HG03571 (cell line): ENCODE measurements around the gene TNNI3K.

Experiments
- ATAC-seq: cut with Tn5 transposase; IDR thresholded peaks from one replicate; pipeline ENCODE4 v1.9.1; 2021; ENCODE audit not compliant: unreplicated experiment

The TNNI3K gene

DNA sequence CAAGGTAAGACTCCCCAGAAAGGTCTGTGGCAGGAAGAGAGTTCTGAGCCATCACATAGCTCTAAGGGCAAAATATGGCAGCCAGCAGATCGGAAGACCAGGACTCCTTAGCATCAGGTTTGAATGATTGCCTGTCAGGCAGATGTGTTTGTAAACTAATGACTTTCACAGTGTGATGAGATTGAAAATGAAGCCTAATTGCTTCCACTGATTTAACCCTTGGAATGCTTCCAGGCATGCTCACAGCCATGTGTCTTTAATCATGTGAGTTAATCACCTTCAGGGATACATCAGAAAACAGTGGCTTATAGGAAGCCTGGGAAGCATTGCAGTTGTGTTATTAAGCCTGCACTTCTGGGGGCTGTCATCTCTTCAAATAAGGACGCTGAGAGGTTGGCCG, 194.4 kb downstream of the TNNI3K start:
- no peak for ATAC-seq

DNA sequence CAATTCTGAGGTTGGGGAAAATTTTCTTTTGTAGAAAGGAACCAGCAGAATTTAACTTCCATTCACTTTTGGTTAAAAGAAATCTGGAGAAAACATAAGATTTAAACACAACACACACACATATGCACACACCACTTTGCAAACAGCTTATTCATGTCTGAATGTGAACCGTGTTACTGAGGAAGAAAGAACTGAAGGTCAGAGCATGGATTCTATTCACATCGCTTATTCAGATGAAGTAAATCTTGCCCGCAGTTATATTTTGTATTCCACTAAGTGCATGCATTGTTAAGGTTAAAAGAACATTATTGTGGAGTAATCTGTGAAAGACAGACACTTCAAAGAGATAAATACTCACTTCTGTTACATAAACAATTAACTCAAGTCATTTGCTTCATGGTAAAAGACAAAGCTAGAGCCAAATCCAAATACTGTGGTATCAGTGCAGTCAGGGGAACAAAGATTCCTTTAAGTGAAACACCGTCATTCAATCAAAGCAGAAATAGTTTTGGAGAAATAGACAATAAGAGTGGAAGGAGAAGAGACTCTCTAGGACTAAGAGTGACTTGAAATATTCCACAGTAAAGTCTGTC, 195.3 kb downstream of the TNNI3K start:
- ATAC-seq = no peak

DNA sequence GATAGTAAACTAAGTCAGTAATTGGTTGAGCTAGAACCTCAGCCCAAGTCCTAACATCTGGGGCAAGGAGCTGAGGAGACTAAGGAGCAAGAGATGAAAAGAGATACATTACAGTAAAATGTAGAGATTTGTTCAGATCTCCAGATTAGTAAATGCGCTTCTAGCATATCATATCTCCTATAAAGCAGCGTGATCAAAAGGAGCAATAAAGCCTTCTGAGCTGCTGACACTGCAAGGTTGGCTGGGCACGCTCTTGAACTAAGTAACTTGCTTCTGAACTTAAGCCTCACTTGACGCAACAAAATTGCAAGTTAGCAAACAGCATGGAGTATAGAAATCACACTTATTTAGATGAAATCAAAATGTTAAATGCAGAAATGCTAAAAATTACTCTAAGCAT, 196.3 kb downstream of the TNNI3K start:
- no peak for ATAC-seq

DNA sequence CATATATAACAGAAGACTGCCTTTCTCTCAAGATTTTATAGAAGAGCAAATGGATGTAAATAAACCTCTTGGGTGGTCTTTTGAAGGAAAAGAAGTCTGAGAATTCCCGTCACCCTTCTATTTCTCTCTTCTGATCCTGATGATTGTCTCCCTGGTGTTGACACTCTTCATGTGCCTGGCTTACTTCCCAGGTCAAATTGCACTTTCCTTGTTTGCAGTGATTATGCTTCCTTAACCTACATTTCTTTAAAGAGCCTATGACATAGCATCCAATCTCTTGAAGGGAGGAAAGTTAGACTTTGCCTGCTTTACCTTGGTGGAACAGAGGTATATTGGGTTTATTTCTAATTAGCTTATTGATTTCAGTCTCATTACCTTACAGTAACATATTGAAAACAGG, 197.1 kb downstream of the TNNI3K start:
- ATAC-seq = no peak

DNA sequence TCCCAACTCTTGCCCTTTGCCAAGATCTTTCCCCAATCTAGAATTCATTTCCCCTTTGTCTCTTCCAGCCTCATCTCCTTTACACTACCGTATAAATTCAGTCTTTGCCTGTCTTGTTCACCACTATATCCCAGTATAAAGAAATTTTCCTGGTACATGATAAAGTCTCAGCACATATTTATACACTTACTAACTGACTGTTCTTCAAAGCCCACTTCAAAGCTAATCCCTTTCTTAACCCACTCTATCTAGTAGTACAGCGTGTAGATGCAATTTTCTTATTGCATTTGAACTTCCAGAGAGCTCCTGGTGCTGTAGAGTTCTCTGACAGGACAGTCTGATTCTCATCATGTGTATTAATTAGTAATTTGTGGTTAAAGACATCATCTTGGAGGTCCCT, 199.1 kb downstream of the TNNI3K start:
- ATAC-seq = no peak

DNA sequence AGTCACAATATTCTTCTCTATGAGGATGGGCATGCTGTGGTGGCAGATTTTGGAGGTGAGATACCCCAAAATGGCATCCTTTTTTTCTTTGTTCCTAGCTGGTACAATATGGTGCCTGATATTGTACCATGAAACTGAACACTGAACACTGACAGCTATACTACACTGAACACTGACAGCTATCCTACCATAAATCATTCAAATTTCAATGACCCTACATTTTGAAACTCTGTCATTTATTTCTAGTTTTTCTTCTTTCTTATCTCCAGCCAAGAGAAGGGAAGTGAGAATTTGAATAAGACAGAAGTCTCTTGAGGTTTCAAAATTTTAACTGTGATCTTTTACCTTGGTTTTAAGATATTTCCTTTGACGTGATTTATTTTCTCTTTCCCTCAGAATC, 200.9 kb downstream of the TNNI3K start:
- no peak for ATAC-seq

DNA sequence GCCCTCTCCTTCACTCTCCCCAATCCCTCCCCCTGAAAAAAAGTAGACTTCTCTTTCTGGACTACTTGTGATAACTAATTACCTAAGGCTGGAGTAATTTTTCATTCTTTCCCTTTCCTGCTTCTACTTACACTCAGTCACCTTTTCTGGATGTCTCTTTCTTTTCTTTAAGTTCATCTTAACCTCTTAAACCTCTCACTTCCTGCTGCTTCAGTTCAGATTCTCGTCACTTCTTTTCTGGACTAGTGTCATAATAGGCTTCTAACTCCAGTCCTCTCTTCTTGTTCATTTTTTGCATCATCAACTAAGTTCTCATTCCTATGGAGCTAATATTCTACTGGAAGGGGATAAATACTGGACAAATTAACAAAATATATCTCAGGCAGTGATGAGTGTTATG, 201.8 kb downstream of the TNNI3K start:
- ATAC-seq = no peak

DNA sequence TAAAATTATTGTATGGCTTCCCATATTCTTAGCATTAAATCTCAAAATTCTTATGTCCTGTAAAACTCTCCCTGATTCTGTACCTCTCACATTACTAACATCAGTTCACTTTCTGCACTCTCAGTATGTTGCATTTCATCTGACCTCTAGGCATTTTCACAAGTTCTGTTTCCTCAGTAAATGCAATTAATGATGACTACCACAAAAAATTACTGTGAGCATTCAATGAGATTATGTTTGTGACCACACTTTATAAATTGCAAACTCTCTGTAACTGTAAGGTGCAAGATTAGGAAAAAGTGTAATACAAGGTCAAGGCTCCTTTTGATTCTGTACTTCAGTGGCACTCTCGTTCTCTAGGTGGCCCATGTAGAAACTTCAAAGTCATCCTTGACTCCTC, 216.8 kb downstream of the TNNI3K start:
- ATAC-seq = no peak

DNA sequence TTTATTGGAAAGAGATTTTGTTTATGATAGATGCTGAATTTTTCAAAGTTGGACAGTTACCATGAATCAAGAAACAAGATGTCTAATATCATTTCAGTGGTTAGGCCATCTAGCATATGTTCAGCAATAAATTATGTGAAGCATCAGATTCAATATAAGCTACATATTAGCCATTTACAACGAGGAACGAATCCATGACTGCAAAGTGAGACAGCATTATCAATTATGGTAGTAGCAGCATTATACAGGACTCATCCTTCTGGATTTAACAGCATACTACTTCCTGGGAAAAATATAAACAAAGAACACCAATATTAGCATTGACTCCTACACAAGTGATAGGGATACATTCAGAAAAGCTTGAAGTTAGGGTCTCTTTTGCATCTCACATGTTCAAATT, 218.1 kb downstream of the TNNI3K start:
- no peak for ATAC-seq

DNA sequence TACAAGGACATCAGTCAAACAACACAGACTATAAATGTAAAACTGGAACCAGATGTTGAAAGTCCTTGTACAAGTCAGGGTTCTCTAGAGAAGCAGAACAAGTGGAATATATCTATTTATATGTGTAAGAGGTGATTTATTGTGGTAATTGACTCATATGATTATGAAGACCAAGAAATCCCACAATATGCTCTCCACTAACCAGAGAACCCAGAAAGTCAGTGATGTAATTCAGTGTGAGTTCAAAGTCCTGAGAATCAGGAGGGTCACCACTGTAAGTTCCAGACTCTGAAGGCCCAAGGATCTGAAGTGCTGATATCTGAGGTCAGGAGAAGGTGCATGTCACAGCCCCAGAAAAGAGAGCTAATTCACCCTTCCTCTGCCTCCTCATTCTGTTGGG, 220.2 kb downstream of the TNNI3K start:
- ATAC-seq = no peak

DNA sequence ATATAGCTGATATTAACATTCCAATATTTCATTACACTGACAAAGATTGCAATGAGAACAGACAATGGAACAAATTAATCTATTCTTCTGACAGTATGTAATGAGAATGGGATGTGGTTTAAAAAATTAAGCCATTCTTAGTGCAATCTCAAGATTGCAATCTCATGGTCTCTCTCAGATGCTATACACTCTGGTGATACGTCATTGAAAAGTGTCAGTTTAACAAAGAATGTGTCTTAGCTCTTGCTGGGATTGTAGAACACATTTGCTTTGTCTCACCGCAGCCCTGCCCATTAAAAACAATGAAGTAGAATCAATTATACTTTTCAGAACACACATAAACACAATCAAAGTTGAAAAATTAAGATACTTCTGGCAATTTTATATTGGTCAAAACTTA, 222.1 kb downstream of the TNNI3K start:
- ATAC-seq = no peak

DNA sequence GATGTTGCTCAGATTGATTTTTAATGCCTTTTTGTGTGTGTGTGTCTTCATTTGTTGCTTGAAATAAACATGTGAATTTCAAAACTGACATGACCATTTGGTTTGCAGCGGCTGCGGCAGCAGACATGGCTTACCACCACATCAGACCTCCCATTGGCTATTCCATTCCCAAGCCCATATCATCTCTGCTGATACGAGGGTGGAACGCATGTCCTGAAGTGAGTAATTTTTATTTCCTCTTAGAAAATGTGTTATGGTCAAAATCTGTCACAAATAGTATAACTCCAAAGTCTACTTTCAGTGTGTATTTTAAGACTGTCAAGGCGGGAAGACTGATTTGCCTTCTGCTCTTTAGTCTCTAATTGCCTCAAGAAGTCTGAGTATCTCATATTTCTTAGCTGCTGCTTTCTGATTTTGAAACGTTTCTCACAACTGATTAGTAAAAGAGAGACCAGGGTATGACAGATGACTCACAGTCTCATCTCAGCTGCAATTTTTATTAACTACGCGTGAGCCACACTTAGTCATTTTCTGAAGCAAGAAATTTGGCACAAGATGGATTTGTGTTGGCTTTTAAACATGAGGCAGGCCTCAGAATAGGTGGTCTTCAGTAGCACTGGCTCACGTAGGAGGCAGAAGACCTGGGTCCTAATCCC, 228.3 kb downstream of the TNNI3K start:
- ATAC-seq = peak; percentile 54

DNA sequence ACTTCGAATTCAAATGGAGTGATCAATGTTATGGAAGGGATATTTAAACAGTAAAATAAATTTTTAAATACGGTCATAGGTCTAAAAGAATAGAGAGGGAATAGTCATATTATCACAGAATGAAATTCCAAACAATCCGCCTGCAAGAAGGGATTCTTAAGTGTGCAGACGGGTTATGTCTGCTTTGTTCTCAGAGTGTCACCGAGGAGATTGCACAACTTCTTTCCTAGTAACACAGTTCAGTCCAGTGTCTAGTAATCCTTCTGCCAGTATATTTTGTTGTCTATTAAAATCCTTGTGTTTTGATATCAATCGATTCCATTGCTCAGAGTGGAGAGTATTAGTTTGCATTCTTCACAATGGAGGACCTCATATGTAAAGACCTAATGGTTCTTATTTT, 228.8 kb downstream of the TNNI3K start:
- ATAC-seq = no peak

DNA sequence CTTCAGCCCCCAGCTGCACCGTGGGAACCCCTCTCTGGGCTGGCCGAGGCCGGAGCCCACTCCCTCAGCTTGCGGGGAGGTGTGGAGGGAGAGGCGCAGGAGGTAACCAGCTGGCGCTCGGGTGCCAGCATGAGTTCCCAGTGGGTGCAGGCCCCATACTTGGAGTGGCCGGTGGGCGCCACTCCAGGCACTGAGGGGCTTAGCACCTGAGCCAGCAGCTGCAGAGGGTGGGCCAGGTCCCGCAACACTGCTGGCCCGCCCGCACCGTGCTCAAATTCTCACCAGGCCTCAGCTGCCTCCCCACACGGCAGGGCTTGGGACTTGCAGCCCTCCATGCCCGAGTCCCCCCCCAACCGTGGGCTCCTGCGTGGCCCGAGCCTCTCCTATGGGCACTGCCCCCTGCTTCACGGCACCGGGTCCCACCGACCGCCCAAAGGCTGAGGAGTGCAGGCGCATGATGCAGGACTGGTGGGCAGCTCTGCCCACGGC, 230.1 kb downstream of the TNNI3K start:
- no peak for ATAC-seq

DNA sequence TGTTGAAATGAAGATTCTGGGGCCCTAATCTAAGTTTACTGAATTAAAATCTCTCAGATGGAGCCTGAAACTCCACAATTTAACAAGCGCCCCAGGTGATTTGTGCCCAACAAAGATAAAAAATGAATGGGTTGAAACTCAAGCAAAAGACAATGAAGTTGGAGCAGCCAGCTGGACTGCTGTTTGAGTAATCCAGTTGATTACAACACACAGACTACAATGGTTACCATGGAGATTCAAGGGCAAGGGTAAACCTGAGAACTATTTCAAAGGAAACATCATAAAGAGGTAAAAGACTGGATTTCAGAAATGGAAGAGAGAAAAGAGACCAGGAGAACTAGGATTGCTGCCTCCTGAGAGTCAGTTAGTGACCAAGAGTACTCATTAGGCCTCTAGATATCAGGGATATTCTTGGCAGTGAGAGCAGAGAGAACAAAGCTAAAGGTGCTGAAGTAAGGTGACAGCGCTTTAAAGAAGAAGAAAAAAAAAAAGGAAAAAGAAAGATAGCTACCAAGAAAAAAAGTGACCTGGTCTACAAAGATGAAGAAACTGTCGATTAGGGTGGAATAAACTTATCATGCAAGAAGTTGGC, 232.7 kb downstream of the TNNI3K start:
- no peak for ATAC-seq

DNA sequence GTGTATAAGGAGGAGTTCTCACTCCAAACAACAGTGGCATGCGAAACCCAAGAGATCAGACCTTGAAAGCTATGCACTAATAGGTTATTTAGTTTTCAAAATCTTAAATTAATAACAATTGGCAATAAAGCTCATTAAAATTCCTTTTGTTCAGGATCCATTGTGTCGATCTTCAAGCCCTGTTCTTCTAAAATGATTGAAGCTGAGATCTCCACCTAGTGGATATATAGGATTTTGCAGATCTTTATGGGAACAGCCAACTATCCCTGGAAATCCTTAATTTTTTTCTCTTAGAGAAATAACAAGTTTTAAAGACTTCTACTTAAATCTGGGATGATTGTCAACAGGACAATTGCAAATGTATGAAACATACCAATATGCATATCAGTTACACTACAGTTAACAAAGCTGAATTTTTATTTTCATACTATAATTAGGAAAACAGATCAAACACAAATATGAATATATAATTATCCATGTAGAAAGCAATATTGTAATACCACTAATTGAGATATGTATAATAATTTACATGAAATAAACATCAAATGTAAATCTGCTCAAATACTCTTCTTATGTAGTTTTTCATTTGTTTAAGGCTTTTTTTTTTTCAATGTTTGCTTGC, 233.9 kb downstream of the TNNI3K start:
- ATAC-seq = no peak

DNA sequence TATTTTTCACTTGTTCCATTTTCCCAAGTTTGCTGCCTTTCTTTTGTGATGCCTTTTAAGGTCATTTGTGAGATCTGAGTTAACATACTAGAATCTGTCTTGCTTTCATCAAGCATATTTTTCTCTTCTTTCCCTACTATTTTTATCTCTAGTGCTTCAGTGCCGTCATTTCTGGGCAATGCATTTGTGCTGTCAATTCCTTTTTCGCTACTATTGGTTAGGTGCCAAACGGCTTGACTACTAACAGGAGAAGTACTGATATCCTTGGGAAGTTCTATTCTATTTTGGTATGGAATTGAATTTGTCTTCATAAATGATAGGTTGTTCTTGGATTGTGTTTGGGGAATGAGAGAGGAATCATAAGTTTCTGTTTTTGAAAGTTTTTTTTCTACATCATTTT, 235.1 kb downstream of the TNNI3K start:
- ATAC-seq = no peak

DNA sequence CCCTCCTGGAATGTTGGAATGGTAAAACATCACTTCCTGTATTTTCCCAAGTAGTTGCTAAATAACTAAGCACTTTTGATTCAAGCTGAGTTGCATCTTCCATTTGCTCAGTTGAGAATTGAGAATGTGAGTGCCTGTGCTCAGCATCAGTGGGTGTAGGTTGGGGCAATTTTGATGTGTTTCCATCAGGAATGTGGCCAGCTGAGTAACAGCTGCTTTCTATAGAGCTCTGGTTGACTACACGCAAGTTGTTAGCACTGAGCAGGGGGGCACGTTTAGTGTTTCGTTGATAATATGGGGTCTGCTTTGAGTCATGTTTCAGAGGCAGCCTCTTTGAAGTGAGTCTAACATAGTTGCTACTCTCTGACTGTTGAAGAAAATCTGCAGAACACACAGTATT, 235.7 kb downstream of the TNNI3K start:
- no peak for ATAC-seq

DNA sequence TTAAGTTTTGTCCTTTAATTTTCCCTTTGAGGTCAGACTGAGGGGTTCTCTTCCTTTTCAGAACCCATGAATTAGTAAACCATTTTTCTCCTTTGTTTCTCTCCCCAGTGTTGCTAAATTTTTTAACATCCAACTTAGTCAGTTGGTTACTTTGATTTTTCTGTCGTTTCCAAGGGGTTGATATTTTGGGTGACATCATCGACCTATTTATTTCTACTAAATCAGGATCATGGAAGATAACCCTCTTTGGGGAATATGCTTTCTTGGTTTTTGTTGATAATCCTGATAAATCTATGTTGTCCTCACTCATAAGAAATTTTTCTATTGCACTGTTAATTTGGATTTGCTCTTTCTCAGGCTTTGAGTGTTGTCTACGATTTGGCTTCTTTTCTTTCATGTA, 236.3 kb downstream of the TNNI3K start:
- ATAC-seq = no peak

DNA sequence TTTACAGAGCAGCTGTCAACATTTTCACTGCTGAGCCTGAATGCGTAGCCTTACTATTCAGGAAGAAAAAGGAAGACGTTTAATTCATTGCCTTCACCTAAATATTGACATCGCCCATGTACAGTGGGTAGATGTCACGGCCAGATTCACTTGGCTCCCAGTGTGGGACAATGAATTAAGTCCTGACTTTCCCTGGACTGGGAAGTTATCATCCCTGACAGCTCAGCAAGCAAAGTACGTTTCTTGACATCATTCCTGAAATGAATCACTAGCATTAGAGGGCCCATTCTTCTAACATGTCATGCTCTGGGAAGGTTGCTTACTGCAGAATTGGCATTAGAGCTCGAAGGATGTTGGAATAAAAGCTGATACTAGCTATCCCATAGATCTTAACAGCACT, 239.4 kb downstream of the TNNI3K start:
- no peak for ATAC-seq

DNA sequence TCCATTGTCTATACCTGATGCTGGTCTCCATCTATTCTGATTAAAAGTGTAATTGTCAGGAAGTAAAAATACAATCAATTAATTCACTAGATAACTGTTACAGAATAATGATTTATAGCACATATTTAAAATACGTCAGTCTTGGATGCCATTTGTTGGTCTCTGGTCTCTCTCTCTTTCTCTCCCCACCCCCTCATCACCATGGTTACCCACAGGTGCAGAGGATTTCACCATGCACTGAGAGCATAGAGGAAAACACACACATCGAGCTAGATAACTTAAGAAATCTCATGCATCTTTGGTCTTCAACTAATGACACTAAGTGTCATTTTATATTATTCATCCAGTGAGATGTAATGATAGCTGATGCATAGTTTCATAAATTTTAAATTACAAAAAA, 243.8 kb downstream of the TNNI3K start:
- no peak for ATAC-seq

DNA sequence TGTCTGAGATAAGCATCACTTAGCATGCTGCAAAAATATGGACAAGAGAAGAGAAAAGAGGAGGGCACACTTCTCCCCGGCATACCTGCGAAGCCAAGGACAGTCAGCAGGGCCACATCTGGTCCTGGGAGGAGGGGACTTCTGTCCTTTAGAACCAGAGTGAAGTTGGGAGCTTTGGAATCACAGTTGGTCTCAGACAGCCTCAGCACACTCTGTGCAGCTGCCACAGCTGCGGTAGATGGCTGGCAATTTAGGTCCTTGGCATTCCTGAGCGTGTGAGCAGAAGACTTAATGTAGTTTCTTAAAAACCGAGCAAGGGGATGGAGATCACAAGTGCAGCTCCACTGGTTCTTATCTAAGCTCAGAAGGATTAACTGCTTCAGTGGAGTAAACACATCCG, 244.9 kb downstream of the TNNI3K start:
- ATAC-seq = no peak
